ENCODE measurements around the gene CDC42EP4. TPM values are rescaled to one million over a fixed set of nuclear protein-coding genes. Genes with fewer than 3 reads are reported as not detected.
"Not testable (repeated sequence)": the region's sequence is repeated elsewhere in the genome, so short reads cannot be mapped to it uniquely, and the experiment has no call there.

CDC42EP4 gene
- total RNA-seq, 4 donors from 2014 or later = 35.8 to 57.0 (median 47.1) TPM

DNA sequence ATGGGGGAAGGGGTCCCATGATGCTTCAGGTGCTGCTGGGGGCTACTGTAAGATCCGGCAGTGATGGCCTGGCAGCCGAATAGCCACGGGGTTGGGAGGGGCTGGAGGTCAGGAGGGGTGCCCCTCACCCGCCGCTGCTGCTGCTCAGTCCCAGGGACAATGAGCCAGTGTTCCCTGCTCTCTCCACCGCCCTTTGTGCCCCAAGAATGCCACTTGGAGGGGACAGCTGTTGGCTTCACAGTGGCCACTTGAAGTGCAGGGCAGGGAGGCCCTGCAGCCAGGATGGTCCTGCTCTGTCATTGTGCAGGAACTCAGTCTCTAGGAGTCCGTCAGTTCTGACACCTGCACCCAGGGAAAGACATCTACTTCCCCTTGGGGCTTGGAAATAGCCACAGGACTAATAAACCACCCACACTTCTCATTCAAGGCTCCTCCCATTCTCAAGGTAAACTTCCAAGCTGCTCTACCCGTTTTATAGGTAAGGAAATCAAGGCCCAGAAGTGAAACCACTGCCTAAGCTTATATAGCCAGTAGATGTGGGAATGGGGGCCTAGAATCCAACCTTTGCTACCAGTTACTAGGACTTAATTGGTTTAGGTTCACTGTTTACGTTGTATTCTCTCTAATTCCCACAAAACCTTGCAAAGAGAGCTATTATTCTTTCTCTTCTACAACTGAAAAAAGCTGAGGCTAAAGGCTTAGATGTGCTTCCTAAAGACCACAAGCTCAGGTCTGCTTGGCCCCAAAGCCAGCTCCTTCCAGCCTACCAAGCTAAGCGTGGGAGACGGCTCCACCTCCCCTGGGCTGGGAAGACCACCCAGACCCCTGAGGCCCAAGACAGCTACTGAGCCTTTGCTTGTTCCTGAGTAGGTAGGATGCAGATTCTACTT is 43.9 kb downstream of the CDC42EP4 start:
- Histone ChIP-seq H3K9me3 (no peaks in the 10 kb centered on the region), H3K4me3 (no peak overlapping the region), H3K36me3 (no peaks in the 10 kb centered on the region), H3K4me1 (no peaks in the 10 kb centered on the region), H3K27me3 (no peaks in the 10 kb centered on the region), H3K27ac (no peak overlapping the region)
- DNase-seq (no peak), ATAC-seq (no peak)
- in situ Hi-C loops (cut with MboI; ENCODE audit: low sequenced_read_pairs in 4 of 4) = no loop called here
- intact Hi-C loops (cut with DNase I; ENCODE audit: low total_unique reads) = no loop called here
- TF ChIP-seq POLR2A (IDR thresholded peaks at IDR 0.05) = no peak
- TF ChIP-seq, protein P1, sequence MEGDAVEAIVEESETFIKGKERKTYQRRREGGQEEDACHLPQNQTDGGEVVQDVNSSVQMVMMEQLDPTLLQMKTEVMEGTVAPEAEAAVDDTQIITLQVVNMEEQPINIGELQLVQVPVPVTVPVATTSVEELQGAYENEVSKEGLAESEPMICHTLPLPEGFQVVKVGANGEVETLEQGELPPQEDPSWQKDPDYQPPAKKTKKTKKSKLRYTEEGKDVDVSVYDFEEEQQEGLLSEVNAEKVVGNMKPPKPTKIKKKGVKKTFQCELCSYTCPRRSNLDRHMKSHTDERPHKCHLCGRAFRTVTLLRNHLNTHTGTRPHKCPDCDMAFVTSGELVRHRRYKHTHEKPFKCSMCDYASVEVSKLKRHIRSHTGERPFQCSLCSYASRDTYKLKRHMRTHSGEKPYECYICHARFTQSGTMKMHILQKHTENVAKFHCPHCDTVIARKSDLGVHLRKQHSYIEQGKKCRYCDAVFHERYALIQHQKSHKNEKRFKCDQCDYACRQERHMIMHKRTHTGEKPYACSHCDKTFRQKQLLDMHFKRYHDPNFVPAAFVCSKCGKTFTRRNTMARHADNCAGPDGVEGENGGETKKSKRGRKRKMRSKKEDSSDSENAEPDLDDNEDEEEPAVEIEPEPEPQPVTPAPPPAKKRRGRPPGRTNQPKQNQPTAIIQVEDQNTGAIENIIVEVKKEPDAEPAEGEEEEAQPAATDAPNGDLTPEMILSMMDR (IDR thresholded peaks at IDR 0.05 in 4 of 5, conservative IDR thresholded peaks at IDR 0.05 in 1 of 5) = no peak

DNA sequence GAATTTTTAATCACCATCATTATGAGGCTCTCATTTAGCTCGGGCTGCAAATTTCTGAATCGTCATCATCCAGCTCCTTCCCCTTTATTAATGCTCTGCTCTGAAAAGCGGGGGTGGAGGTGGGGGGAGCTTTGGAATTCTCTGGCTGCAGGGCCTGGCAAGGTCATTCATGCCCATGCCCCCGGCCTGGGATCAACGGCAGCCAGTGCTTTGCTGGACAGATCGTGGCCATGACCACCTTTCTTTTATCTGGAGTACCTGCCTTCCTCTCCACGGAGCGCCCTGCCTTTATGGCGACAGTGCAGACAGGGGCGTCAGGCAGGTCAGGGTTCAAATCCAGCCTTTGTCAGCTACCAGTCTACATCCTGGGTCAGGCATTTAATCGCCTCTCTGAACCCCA is 45.0 kb downstream of the CDC42EP4 start:
- no peaks in the 10 kb centered on the region for H3K36me3 ChIP-seq
- intact Hi-C loops (cut with DNase I; ENCODE audit: low total_unique reads) = no loop called here
- no peaks in the 10 kb centered on the region for H3K27me3 ChIP-seq
- no peak for DNase-seq
- H3K4me1 ChIP-seq = no peaks in the 10 kb centered on the region
- H3K27ac ChIP-seq = no peak overlapping the region
- H3K9me3 ChIP-seq = no peaks in the 10 kb centered on the region
- no peak overlapping the region for H3K4me3 ChIP-seq
- ATAC-seq = no peak
- in situ Hi-C loops (cut with MboI; ENCODE audit: low sequenced_read_pairs in 4 of 4) = no loop called here
- no peak for TF ChIP-seq POLR2A (IDR thresholded peaks at IDR 0.05)
- TF ChIP-seq, protein P1 (IDR thresholded peaks at IDR 0.05 in 4 of 5, conservative IDR thresholded peaks at IDR 0.05 in 1 of 5) = no peak

DNA sequence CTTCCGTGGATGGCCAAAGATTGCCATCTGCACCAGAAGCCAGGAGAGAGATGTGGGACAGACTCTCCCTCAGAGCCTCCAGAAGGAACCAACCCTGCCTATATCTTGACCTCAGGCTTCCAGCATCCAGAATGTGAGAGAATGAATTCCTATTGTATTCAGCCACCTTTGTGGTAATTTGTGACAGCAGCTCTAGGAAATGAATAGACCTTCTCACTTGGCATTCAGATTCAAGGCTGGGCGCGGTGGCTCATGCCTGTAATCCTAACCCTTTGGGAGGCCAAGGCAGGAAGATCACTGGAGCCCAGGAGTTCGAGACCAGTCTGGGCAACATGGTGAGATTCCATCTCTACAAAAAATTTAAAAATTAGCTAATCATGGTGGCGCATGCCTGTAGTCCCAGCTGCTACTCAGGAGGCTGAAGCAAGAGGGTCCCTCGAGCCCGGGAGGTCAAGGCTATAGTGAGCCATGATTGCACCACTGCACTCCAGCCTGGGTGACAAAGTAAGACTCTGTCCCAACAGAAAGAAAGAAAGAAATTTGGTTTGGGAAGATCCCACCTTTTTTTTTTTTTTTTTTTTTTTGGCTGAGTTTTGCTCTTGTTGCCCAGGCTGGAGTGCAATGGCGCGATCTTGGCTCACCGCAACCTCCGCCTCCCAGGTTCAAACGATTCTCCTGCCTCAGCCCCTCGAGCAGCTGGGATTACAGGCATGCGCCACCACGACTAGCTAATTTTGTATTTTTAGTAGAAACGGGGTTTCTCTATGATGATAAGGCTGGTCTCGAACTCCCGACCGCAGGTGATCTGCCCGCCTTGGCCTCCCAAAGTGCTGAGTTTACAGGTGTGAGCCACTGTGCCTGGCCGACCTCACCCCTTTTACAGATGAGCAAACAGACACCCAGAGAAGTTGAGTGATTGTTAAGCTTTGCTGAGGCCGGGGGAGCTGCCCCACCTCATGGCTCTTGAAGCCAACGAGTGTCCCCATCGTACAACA is 45.9 kb downstream of the CDC42EP4 start:
- ATAC-seq = no peak
- H3K4me3 ChIP-seq = no peak overlapping the region
- in situ Hi-C loops (cut with MboI; ENCODE audit: low sequenced_read_pairs in 4 of 4) (no loop called here), intact Hi-C loops (cut with DNase I; ENCODE audit: low total_unique reads) (no loop called here)
- no peaks in the 10 kb centered on the region for H3K9me3 ChIP-seq
- no peak for TF ChIP-seq POLR2A (IDR thresholded peaks at IDR 0.05)
- TF ChIP-seq, protein P1 (IDR thresholded peaks at IDR 0.05 in 4 of 5, conservative IDR thresholded peaks at IDR 0.05 in 1 of 5) = no peak
- no peaks in the 10 kb centered on the region for H3K4me1 ChIP-seq
- no peak for DNase-seq
- H3K27me3 ChIP-seq = no peaks in the 10 kb centered on the region
- no peaks in the 10 kb centered on the region for H3K36me3 ChIP-seq
- H3K27ac ChIP-seq = no peak overlapping the region

DNA sequence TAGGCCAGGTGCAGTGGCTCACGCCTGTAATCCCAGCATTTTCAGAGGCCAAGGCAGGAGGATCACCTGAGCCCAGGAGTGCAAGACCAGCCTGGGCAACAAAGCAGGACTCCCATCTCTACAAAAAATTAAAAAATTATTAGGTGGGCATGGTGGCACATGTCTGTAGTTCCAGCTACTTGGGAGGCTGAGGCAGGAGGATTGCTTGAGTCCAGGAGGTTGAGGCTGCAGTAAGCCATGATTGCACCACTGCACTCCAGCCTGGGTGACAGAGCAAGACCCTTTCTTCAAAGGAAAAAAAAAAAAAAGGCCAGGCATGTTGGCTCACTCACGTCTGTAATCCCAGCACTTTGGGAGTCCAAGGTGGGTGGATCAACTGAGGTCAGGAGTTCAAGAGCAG is 47.4 kb downstream of the CDC42EP4 start:
- in situ Hi-C loops (cut with MboI; ENCODE audit: low sequenced_read_pairs in 4 of 4); intact Hi-C loops (cut with DNase I; ENCODE audit: low total_unique reads); H3K4me3 ChIP-seq; H3K36me3 ChIP-seq; DNase-seq; ATAC-seq; H3K4me1 ChIP-seq; H3K9me3 ChIP-seq; H3K27ac ChIP-seq; H3K27me3 ChIP-seq: not testable (repeated sequence)
